GM21423 (cell line): Measurements from ENCODE around the gene NFKBIE.
A peak's percentile ranks its signal among the peaks of the same experiment; 100 is the strongest.
"Not testable (repeated sequence)": the region's sequence is repeated elsewhere in the genome, so short reads cannot be mapped to it uniquely, and the experiment has no call there.

Experiments used
- ATAC-seq: cut with Tn5 transposase; IDR thresholded peaks from one replicate; pipeline ENCODE4 v1.9.1; 2021; ENCODE audit warnings: mild to moderate bottlenecking, moderate library complexity; ENCODE audit not compliant: unreplicated experiment

Gene NFKBIE

DNA sequence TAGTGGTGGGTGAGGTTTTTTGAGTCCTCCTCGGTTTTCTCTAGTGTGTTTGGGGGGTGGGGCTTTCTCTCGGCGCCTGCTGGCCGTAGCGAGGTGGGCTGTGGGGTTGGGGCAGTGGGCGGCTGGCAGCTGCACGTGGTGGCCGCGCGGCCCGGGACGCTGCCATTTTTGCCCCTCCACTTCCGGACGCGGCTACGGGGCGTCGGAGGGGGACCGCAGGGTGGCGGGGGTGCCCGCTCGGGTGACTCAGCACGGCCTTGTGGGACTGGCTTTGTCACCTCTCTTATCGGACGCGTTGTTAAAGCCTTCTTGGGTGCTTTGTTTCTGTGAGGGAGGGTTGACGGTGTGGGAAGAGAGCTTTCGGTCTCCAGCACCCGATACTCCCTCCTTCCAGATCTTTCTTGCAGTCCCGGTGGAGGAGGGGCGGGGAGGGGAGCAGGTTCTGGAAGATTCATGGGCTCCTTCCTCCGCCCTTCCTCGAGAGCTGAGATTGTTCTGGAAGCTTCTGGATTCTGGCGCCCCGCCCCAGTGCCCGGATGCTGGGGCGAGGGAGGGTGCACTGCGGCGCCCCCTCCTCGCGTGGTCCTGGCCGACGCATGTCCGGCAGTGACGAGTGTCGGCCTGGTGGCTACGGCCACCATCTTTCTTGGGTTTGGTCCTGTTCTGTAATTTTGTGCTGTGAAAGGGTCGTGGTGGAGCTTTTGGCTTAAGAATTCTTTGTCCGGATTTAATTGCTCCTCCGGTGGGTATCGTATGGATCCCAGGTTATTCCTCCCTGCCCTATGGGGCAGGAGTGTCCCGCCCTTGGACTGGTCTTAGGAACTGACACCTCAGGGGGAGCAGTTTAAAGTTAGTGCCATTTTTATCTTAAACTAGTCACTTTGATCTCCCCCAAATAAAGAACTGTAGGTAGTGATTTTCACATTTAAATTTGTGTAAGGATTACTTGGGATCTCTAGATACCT is 17.7 kb downstream of the NFKBIE start:
- peak; percentile 34 for ATAC-seq

DNA sequence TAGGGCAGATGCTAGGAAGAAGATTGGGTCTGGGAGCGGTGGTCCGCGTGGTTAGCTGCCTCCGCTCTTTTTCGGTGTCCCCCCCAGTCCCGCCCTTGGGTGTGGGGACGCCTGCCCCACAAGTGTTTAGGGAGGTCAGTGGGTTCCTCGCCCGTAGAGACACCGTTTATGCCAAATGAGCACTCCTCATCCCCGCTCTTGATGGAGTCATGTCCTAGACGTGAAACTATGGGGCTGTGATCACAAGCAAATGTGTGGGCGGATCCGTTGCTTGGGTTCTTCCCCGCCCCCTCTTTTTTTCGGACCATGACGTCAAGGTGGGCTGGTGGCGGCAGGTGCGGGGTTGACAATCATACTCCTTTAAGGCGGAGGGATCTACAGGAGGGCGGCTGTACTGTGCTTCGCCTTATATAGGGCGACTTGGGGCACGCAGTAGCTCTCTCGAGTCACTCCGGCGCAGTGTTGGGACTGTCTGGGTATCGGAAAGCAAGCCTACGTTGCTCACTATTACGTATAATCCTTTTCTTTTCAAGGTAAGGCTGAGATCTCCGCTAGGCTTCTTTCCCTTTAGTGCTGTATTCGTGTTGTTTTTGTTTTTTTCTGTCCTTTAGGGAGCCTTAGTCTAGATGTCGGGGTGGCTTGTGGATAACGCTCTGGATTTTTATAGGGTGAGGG is 18.6 kb downstream of the NFKBIE start, which contains the start of gene HSP90AB1:
TSS of gene HSP90AB1 (plus strand) at position 439 of the 675 bp plus-strand sequence. CDS start 1,529 bp downstream, outside the sequence.
- ATAC-seq = peak; percentile 70

DNA sequence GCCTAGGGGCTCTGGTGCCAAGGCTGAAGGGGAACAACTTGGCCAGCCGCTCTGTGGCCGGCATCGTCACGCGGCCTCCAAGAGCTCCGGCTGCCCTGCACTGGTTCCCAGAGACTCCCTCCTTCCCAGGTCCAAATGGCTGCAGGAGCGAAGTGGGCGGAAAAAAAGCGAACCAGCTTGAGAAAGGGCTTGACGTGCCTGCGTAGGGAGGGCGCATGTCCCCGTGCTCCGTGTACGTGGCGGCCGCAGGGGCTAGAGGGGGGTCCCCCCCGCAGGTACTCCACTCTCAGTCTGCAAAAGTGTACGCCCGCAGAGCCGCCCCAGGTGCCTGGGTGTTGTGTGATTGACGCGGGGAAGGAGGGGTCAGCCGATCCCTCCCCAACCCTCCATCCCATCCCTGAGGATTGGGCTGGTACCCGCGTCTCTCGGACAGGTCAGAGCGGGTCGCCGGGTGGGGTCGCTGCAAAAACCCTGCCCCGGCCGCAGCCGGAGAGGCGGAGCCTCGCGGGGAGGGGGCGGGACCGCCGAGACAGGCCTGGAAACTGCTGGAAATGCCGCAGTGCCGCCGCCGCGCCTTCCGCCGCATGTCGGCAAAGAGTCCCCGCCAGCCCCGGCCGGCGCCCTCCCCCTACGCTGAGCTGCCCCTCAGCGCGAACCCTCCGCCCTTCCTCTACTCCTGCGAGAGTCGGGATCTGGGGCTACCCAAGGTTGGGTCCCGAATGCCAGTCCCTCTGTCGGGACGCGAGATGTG is 19.3 kb downstream of the NFKBIE start:
- ATAC-seq = peak; percentile 43

DNA sequence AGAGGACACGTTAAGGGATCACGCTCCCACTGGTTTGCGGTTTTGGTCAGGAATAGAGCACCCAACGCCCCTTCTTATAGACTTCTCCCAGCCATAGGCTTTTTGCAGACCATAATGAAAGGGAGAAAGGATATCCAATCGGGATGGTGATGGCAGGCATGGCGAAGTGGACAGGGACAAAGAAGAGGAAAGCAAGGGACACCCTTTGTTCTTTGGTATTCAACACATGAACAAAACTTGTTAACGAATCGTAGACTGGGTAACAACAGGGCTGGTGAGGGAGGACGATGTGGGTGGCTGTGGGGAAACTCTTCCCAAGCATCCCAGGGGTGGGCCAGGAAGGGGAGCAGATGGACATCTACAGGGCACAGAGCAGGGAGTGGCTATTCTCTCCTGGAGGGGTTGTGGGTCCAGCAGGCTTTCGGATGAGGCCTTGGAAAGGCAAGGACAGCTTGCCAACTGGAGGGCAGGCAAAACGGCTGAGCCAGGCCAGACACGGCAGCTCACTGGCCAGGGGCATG is 19.9 kb downstream of the NFKBIE start:
- no peak for ATAC-seq

DNA sequence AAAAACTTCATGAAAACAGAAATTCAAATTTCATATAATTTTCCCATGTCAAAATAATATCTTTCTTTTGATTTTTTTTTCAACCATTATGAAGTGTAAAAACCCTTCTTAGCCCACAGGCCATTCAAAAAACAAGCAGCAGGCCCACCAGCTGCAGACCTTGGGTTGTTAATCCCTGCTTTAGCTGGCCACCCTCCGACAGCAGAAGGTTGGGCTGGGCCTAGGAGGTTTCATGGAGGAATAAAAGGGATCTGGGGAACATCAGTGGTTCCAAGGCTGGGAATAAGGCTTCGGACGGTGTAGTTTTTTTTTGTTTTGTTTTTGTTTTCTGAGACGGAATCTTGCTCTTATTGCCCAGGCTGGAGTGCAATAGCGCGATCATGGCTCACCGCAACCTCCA is 22.0 kb downstream of the NFKBIE start:
- no peak for ATAC-seq

DNA sequence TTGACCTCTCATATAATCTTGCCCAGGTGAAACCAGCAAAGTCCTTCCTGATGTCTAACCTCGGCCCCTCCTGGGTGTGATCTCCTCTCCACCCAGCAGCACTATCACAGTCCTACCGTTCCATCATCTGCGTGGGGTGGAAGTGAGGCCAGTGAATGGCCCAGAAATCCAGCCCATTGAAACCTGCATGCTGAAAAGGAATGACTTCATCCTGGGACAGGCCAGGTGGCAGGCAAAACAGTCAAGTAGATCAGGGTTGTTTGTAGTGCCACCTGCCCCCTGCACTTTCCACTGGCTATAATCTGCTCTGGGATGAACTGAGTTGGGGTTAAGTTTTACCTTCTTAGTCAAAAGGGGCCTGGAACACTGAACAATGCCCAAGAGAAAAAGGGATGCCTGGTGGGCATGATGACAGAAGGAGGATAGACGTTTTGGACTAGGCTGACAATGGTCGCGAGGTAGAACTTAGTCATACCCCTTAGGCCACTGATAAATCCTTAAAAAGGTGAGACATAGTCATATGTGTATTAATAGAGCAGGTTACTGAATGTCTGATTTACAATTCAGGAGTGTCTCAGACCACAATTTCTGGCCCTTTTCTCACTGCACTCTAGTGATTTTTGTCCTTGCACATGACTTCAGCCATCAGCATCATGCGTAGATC is 26.5 kb downstream of the NFKBIE start:
- no peak for ATAC-seq

DNA sequence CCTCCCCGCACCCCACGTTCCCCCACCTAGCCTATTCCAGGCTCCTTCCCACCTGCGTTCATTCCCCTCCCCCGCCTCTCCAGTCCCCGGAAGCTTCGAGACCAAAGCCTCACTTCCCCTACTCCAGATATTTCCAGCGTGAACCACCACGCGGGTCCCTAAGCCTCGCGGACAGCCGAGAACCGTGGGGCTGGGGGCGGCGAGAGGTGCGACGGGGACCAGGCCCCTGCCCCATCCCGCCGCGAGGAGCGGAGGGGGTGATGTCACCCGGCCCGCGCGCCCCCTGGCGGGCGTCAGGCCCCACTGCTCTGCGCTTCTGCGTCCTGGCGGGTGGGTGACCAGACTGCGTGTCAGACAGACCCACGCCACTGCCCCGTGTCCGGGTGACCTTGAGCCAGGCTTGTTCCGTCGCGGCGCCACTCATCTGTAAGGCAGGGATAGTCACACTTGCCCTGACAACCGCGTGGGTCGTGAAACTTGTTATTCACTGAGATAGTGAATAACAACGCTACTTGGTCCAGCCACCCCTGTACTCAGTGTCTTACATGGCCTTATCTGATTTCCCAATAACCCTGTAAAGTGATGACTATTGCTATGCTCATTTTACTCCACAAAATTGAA is 27.4 kb downstream of the NFKBIE start:
- ATAC-seq = peak; percentile 82

DNA sequence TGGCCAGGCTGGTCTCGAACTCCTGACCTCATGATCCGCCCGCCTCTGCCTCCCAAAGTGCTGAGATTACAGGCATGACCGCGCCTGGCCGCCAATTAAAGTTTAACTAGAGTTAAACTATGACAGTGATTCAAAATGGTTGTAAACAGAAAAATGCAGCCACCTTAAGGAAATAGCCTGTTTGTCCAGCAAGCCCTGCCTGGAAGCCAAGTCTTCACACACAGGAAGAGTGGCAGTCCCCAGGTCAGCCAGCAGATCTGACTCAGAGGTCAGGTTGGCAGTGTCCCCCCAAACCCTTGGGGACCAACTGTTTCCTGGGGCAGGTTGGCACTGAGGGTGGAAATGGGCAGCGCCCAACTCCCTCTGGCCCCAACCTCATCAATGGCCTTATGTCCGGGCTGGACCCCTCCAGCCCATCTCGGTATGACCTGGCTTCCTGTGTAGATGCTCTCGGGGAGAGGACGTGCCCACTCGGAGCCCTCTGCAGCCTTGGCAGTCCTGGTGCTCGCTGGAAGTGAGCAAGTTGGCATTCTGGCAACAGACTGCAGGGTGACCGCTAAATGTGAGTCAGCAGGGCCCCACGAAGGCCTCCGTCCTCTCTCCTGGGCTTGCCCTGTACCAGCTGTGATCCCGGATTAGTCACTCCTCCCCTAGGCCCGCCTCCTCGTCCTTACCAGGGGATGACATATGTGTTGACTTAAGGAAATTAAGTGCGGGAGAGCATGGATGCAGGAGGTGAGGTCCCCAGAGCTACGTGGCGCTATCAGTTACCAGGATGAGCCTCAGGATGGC is 28.1 kb downstream of the NFKBIE start:
- peak; percentile 53 for ATAC-seq

DNA sequence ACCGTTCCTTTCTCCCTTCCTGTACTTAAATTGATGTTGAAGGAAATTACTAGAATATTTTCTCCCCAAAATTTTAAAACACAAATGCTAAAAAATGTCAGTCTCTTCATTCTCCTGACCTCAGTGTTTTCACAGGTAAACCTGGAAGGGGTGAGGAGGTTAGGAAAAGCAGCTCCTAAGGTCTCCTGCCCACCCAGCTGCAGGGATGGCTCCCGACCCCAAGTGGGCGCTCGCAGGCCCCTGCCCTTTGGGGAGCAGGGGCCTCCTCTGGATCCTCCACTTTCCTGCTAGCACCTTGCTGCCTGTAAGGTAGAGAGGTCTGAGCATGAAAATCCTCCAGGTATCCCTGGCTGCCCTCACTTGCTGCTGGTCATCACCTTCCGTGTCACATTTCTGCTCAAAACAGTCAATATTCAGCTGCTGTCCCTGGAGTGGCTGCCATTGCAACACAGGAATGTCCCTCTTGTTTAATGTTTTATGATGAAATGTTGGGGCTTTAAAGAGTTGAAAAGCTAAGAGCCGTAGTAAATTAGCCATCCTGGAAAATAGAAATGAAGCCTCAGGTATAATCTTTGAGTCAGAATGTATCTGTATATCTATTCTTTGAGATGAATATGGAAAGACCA is 29.3 kb downstream of the NFKBIE start:
- ATAC-seq = no peak

DNA sequence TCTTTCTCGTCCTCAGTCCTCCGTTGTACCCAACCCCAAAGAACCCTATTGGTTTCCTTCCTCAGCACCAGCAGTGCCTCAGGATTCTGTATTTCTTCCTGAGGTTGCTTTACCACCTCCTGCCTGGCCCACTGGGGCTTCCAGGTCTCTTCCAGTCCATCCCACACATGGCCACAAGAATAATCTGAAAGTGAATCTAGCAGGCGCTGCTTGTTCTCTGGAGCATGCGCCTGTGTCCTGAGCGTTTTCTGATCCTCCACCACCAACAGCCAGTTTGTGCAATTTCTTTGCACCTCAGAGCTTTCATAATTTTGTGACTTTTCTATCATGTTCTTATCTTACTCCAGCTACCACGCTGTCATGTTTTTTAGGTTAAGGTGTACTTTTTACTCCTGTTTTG is 30.1 kb downstream of the NFKBIE start:
- no peak for ATAC-seq

DNA sequence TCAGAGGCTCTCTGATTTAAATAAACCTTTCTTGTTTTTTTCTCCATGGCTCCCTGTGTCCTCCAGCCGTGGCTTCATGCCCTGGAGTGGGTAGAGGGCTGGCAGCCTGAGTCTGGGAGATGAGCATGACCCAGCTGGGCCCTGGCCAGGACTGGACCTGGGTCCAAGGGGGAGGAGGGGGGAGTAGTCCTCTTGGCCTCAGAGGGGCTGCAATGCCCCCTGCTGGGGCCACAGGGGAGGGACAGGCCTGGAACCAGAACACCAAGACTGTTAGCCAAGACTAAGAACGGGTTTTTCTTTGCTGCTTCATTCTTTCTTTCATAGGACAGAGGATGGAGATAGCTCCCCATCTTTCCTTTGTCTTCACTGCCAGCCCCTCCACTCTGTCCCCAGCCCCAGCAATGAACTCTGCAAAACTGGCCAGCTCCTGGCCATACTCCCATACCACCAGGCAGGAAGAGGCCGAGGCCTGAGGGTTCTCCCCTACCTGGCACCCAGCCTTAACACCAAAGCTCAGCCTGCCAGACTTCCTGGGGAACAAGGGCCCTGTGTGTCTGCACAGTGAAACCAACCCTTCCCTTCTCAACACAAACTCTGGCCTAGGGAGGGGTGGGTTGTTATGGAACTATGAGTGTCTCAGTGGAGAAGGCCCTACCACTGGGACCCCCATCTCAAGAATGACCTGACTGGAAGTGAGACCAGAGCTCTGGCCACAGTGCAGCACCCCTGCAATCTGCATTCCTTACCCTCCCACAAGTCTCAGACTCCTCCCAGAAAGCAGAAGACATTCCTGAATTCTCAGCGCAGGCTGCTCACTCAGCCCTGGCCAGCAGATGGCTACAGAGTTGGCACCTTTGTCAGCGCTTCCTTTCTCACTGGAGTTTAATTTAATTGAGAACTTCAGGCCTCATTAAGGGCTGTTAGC is 31.0 kb downstream of the NFKBIE start:
- ATAC-seq = no peak

DNA sequence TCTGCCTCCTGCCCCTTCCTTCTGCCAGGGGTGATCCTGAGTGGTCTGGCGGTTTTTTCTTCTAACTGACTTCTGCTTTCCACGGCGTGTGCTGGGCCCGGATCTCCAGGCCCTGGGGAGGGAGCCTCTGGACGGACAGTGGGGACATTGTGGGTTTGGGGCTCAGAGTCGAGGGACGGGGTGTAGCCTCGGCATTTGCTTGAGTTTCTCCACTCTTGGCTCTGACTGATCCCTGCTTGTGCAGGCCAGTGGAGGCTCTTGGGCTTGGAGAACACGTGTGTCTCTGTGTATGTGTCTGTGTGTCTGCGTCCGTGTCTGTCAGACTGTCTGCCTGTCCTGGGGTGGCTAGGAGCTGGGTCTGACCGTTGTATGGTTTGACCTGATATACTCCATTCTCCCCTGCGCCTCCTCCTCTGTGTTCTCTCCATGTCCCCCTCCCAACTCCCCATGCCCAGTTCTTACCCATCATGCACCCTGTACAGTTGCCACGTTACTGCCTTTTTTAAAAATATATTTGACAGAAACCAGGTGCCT is 31.7 kb downstream of the NFKBIE start:
- ATAC-seq = no peak

DNA sequence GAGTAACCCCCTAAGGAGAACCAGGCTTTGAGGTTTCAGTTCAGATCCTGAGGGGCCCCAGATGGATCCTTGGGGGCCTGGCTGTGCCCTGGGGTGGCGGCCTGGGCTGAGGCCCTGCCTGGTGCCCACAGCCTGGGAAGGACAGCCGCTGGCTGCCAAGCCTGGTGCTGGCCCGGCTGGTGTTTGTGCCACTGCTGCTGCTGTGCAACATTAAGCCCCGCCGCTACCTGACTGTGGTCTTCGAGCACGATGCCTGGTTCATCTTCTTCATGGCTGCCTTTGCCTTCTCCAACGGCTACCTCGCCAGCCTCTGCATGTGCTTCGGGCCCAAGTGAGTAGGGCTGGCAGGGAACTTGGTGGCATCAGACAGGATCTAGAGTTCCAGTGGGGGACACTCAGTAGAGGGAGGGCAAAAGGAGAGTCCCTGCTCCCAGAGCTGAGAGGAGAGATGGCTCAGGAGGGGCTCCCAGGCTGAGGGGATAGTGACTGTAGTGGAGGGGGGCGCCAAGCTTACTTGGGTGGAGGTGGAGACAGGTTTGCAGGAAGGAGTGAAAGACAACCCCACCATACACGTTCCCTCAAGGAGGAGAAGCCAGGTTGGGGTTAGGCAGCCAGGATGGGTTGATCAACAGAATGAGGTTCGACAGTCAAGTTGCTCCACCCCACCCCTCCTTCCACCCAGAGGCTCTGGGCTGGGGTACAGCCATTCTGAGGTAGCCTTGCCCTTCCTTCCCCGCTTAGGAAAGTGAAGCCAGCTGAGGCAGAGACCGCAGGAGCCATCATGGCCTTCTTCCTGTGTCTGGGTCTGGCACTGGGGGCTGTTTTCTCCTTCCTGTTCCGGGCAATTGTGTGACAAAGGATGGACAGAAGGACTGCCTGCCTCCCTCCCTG is 32.4 kb downstream of the NFKBIE start:
- no peak for ATAC-seq

DNA sequence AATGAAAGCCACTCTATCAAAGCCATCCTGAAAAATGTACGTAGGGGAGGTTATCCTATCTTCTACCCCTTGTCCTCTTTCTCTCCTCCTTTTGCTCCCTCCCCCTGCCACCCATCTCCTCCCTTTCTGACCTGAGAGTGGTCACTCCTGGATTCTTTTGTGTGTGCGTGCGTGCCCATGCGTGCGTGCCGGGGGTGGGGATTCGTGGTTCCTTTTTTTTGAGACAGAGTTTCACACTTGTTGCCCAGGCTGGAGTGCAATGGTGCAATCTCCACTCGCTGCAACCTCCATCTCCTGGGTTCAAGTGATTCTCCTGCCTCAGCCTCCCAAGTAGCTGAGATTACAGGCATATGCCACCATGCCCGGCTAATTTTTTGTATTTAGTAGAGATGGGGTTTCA is 33.9 kb downstream of the NFKBIE start:
- not testable (repeated sequence) for ATAC-seq

DNA sequence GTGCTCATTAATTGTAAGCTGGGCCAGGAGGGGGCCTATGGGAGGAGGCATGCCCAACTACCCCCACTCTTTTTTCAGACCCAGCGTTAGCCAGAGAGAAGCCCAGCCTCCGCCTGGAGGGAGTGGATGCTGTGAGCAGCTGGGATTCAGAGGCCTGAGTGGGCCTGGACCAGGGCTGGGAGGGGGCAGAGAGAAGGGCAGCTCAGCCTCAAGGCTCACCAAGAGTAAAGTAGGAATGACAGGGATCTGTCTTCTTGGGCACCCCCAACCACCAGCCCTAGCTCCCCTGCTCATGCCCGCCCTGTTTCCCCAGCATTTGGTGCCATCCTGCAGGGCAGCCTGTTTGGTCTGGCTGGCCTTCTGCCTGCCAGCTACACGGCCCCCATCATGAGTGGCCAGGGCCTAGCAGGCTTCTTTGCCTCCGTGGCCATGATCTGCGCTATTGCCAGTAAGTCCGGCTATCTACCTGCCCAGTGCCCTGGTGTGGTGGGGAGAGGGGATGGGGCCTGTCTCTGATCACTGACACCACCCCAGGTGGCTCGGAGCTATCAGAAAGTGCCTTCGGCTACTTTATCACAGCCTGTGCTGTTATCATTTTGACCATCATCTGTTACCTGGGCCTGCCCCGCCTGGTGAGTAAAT is 35.2 kb downstream of the NFKBIE start:
- no peak for ATAC-seq
